HEK293 (cell line): ENCODE measurements around the gene DOK7.

Experiments
- YY1 ChIP-seq: fragments of 450-650 bp; formaldehyde crosslinking; IDR thresholded peaks from 2 replicates; pipeline ENCODE4 v1.5.1; 2018; ENCODE audit warnings: missing biosample characterization, missing genetic modification characterization
- ZBTB1 ChIP-seq: fragments of 450-650 bp; formaldehyde crosslinking; IDR thresholded peaks from 2 replicates; pipeline ENCODE4 v1.5.1; 2016; ENCODE audit warnings: missing biosample characterization, missing genetic modification characterization
- ZFP69B ChIP-seq: fragments of 450-650 bp; formaldehyde crosslinking; IDR thresholded peaks from 2 replicates; pipeline ENCODE4 v1.5.1; 2016; ENCODE audit warnings: missing biosample characterization, missing genetic modification characterization
- ZNF274 ChIP-seq, 2 experiments: fragments of 200-500 bp in 1 of 2; fragments of 450-650 bp in 1 of 2; sonication (Bioruptor generic) in 1 of 2; formaldehyde crosslinking in 1 of 2; IDR thresholded peaks; 2 replicates each; pipeline versions ENCODE4 v1.5.1 to v1.6.1; 2014 to 2016; ENCODE audit warnings: borderline replicate concordance in 1 of 2, inconsistent platforms in 1 of 2, low read length in 1 of 2, missing biosample characterization in 1 of 2, missing genetic modification characterization in 1 of 2
- ZNF747 ChIP-seq: fragments of 450-650 bp; formaldehyde crosslinking; IDR thresholded peaks from 2 replicates; pipeline ENCODE4 v1.5.1; 2016; ENCODE audit warnings: missing biosample characterization, missing genetic modification characterization
- ZNF843 ChIP-seq: fragments of 450-650 bp; formaldehyde crosslinking; IDR thresholded peaks from 2 replicates; pipeline ENCODE4 v1.5.1; 2016; ENCODE audit warnings: missing biosample characterization, missing genetic modification characterization
- TF ChIP-seq, protein P1 (sequence below): fragments of 450-650 bp; formaldehyde crosslinking; IDR thresholded peaks from 2 replicates; pipeline ENCODE4 v1.5.1; 2016; ENCODE audit warnings: missing biosample characterization, missing genetic modification characterization
- TF ChIP-seq, protein P2 (sequence below): fragments of 450-650 bp; formaldehyde crosslinking; IDR thresholded peaks from 2 replicates; pipeline ENCODE4 v1.5.1; 2016; ENCODE audit warnings: missing biosample characterization, missing genetic modification characterization
- TF ChIP-seq, protein P3 (sequence below): fragments of 450-650 bp; formaldehyde crosslinking; conservative IDR thresholded peaks from 2 replicates; pipeline ENCODE4 v1.5.1; 2016; ENCODE audit warnings: low read depth, missing biosample characterization, missing genetic modification characterization

DNA sequence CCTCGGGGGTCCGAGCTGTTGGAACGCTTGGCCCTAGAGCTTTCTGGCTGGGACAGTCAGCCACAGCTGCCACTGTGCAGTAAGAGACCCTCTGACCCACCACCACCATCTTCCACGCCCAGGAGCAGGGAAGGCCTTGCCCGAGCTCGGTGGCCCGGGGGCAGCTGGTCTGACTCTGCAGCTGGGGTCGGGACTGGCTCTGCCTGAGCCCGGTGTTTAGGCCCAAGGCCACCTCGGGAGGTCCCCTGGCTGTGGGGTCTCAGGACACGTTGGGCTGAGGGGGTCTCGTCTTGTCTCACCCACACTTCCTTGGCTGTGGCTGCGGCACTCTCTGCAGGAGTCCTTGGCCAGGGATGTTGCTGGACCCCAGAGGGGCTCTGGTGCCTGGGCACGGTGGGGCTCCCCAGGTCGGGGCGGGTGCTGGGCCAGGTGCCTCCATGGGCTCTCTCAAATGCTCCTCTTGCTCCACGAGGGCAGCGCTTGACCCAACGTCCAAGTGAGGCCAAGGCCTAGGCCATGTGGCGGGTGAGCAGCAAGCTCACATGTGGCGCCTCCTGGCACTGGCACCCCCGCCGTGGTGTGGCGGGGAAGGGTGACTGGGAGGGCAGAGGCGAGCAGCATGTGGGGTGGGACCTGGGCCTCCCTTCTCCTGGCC, 22.9 kb downstream of the DOK7 start:
- TF ChIP-seq, protein P1, sequence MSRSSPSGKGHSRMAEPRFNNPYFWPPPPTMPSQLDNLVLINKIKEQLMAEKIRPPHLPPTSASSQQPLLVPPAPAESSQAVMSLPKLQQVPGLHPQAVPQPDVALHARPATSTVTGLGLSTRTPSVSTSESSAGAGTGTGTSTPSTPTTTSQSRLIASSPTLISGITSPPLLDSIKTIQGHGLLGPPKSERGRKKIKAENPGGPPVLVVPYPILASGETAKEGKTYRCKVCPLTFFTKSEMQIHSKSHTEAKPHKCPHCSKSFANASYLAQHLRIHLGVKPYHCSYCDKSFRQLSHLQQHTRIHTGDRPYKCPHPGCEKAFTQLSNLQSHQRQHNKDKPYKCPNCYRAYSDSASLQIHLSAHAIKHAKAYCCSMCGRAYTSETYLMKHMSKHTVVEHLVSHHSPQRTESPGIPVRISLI (tag by site-specific recombination) = no peak
- TF ChIP-seq ZNF843 = no peak
- TF ChIP-seq, protein P2, sequence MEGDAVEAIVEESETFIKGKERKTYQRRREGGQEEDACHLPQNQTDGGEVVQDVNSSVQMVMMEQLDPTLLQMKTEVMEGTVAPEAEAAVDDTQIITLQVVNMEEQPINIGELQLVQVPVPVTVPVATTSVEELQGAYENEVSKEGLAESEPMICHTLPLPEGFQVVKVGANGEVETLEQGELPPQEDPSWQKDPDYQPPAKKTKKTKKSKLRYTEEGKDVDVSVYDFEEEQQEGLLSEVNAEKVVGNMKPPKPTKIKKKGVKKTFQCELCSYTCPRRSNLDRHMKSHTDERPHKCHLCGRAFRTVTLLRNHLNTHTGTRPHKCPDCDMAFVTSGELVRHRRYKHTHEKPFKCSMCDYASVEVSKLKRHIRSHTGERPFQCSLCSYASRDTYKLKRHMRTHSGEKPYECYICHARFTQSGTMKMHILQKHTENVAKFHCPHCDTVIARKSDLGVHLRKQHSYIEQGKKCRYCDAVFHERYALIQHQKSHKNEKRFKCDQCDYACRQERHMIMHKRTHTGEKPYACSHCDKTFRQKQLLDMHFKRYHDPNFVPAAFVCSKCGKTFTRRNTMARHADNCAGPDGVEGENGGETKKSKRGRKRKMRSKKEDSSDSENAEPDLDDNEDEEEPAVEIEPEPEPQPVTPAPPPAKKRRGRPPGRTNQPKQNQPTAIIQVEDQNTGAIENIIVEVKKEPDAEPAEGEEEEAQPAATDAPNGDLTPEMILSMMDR = no peak
- no peak for TF ChIP-seq ZNF274 (IDR thresholded peaks at IDR 0.05; ENCODE audit: low read length)
- no peak for TF ChIP-seq ZNF274 (tag by site-specific recombination; IDR thresholded peaks at IDR 0.05; ENCODE audit: borderline replicate concordance)
- TF ChIP-seq, protein P3, sequence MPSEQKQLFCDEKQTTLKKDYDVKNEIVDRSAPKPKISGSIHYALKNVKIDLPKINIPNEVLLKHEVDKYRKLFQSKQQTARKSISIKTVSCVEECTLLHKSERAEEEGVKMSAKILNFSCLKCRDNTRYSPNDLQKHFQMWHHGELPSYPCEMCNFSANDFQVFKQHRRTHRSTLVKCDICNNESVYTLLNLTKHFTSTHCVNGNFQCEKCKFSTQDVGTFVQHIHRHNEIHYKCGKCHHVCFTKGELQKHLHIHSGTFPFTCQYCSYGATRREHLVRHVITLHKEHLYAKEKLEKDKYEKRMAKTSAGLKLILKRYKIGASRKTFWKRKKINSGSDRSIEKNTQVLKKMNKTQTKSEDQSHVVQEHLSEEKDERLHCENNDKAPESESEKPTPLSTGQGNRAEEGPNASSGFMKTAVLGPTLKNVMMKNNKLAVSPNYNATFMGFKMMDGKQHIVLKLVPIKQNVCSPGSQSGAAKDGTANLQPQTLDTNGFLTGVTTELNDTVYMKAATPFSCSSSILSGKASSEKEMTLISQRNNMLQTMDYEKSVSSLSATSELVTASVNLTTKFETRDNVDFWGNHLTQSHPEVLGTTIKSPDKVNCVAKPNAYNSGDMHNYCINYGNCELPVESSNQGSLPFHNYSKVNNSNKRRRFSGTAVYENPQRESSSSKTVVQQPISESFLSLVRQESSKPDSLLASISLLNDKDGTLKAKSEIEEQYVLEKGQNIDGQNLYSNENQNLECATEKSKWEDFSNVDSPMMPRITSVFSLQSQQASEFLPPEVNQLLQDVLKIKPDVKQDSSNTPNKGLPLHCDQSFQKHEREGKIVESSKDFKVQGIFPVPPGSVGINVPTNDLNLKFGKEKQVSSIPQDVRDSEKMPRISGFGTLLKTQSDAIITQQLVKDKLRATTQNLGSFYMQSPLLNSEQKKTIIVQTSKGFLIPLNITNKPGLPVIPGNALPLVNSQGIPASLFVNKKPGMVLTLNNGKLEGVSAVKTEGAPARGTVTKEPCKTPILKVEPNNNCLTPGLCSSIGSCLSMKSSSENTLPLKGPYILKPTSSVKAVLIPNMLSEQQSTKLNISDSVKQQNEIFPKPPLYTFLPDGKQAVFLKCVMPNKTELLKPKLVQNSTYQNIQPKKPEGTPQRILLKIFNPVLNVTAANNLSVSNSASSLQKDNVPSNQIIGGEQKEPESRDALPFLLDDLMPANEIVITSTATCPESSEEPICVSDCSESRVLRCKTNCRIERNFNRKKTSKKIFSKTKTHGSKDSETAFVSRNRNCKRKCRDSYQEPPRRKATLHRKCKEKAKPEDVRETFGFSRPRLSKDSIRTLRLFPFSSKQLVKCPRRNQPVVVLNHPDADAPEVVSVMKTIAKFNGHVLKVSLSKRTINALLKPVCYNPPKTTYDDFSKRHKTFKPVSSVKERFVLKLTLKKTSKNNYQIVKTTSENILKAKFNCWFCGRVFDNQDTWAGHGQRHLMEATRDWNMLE (tag by site-specific recombination) = no peak
- no peak for TF ChIP-seq ZNF747 (tag by site-specific recombination)
- no peak for TF ChIP-seq ZBTB1
- no peak for TF ChIP-seq ZFP69B
- TF ChIP-seq YY1 = no peak
